Left cardiac atrium (tissue), 4 donors: ENCODE measurements around the gene OVCA2. TPM values are rescaled to one million over a fixed set of nuclear protein-coding genes. Genes with fewer than 3 reads are reported as not detected.
A peak's percentile ranks its signal among the peaks of the same experiment; 100 is the strongest.

Source experiments
- ATAC-seq, 2 donors: fragments of 200-7000 bp; cut with Tn5 transposase; one replicate each; pipeline ENCODE4 v1.9.1; 2020; ENCODE audit warnings: mild to moderate bottlenecking in 2 of 2, moderate library complexity in 2 of 2
- DNase-seq: peaks from one replicate; pipeline ENCODE4 v3.0.0-alpha.2; 2020
- intact Hi-C, 2 donors: fragments of 100-400 bp; cut with DNase I; formaldehyde crosslinking; loops; one replicate each; pipeline versions ENCODE4 v1.14.1 to v1.15.1; 2022 to 2023
- total RNA-seq, 2 donors: library from RNA; stranded (reverse); fragmentation: NEBNext Ultra II Directional; extraction: Animal tissue kit (Norgen Biotek cat#: 25700); gene quantifications; one replicate each; pipeline ENCODE4 v1.2.1, GENCODE V29; 2021
- donor health status: DM: no; HTN: yes; CAD: no.
- donor health status: DM: no; HTN: yes; CAD: no; lungs with severe emphysema.
- donor health status: DM: yes; HTN: yes; CAD: no.
- donor health status: Dilated cardiomyopathy.

The OVCA2 gene
- total RNA-seq, 2 donors from 2014 or later, result 15.4 to 26.5 TPM

DNA sequence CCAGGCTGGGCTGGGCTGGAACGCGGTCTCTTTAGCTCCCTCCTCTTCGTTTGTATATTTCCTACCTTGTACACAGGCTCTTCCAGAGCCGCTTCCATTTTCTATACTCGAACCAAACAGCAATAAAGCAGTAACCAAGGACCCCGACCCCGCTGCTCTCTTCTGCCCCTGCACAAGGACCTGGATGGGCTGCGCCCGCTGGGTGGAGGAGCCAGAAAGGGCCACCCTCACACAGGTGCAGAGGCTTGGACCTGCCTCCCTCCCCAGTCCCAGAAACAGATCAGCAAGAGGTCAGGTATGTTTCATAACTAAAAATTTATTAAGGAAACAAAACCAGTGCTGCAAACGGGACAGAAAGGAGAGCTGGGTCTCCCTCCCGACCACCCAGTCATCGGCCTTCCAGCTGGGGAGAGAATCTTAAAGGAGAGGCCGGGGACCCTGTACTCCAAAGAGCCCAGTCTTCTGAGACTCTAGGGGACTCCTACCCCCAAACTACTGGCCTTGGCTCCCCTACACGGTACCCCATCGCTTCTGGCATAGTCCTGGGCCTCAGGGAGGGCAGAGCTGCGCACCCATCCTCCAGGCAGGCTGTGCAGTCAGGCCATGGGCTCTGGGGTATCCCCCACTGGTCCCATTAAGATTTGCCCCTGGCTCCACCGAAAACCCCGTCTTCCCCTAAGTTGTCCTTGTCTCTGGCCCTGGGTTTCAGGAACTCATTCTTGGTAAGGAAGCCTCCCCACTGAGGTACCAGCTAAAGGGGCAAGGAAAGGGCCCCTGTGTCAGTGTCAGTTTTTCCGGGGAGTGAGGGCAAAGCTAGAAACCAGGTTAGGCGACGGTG lies 17.9 kb downstream of the OVCA2 start:
- no peak for ATAC-seq
- DNase-seq, result no peak
- intact Hi-C loops, result loop anchor here in 1 of 2 donors (5.0 kb wide), 2 partner anchors 33 to 118 kb away; no protein-coding TSS in a partner anchor

- no peak for DNase-seq
- intact Hi-C loops, result loop anchor here in 1 of 2 donors (5.0 kb wide), 1 partner anchor 117 kb away; no protein-coding TSS in a partner anchor
- ATAC-seq, result no peak
Observed at GRCh38 chr17:2060385-2060658, 18.5 kb downstream of the OVCA2 start.

DNA sequence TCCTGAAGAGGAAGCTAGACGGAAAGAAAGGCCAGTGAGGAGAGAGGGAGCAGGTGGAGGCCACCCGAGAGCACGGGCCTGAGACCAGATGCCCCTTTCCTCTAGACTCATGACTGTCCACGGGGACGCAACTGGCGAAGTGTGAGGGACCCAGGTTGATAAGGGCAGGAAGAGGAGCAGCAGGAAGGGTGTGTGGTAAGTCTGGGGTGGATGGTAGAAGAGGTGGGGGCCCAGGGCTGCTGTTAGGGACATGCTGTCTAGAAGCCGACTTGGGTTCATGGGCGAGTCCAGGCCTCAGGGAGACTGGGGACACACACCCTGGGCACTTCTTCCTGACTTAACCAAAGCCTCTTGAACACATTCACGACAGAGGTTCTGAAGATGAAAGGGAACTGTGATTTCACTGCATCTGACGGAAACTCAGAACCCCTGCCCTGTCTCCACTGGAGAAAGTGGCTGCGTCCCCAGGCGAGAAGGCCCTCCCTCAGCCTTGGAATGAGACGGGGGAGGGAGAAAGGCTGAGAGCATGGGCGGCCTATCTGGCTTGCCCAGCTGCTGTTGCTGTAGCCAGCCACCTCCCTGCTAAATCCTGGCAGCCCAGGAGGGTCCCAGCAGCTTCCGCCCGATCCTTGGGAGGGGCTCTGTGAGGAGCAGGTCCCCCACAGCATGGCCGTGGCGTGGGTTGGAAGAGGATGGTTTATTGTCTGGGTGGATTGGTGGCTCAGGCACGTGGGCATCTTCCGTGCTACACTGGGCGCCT lies 19.0 kb downstream of the OVCA2 start:
- ATAC-seq (peak in 1 of 2 donors; percentile 7), DNase-seq (no peak)
- intact Hi-C loops, result loop anchor here in 1 of 2 donors (5.0 kb wide), 1 partner anchor 116 kb away; no protein-coding TSS in a partner anchor

DNA sequence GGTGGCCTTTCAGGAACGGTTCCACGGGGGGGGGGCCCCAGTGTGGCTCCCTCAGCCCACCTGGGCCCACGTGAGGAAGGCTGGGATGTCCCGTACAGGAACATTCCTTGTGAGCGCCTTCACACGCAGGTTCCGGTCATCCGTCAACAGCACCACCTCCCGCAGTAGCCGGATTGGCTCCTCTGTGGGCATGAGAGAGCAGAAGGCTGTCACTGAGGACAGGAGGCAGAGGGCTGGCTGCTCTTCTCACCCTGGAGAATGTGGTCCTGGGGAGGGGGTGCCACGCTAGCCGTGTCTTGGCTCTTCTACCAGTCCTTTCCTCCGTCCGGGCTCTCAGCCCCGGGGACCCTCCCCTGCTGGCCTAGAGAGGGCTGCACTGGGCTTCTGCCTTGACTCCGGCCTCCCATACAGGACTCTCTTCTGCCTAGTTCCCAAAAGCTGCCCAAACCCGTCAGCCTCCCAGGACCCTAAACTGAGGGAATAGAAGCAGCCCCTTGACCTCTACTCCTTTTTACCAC lies 19.7 kb downstream of the OVCA2 start:
- ATAC-seq (no peak), DNase-seq (peak; percentile 33)
- intact Hi-C loops, result loop anchor here in 1 of 2 donors (5.0 kb wide), 1 partner anchor 116 kb away; no protein-coding TSS in a partner anchor

- DNase-seq (no peak), ATAC-seq (no peak)
- intact Hi-C loops, result loop anchor here in 1 of 2 donors (5.0 kb wide), 1 partner anchor 115 kb away; no protein-coding TSS in a partner anchor
Observed at GRCh38 chr17:2062571-2063183, 20.9 kb downstream of the OVCA2 start.

DNA sequence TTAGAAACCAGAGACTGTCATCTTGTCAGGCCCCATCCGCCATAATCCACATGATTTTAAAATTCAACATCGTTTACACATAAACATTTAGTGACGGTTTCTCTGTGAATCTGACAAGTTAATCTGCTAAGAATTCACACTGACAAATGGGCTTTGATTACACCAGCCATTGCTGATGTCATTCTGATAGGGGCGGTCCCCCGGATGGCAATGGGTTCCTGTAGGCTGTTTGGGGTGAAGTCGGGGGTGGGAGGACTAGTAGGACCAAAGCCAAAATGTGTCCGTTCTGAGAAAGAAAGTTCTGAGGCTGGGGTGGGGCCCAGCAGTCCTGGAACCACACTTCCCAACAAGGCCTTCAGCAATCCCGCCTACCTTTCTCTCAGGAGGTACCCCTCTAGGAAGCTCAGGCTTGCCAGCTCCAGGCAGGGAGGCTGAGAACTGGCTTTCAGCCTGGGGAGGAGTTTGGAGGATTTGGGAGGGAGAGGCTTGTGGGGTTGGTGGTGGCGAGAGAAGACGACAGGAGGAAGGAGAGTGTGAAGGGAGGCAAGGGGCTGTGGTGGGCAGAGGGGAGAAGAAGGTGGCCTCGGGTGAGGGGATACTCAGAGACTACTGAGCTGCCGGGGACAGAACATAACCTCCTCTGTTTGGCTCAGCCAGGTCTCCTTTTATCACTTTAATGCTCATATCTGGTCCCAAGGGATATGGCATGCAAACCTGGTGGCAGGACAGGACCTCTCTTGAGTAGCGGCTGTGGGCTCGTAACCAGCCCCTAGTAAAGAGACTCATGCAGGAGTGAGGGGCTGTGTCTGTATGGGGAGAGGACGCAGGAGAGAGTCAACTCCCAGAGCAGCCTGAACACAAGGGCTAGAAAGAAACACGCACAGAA lies 21.7 kb downstream of the OVCA2 start:
- intact Hi-C loops, result loop anchor here in 1 of 2 donors (5.0 kb wide), 1 partner anchor 114 kb away; no protein-coding TSS in a partner anchor
- DNase-seq (peak; percentile 69), ATAC-seq (no peak)

- ATAC-seq (no peak), DNase-seq (no peak)
- intact Hi-C loops, result loop anchor here in 1 of 2 donors (5.0 kb wide), 1 partner anchor 113 kb away; no protein-coding TSS in a partner anchor
Observed at GRCh38 chr17:2064147-2064489, 22.3 kb downstream of the OVCA2 start.

DNA sequence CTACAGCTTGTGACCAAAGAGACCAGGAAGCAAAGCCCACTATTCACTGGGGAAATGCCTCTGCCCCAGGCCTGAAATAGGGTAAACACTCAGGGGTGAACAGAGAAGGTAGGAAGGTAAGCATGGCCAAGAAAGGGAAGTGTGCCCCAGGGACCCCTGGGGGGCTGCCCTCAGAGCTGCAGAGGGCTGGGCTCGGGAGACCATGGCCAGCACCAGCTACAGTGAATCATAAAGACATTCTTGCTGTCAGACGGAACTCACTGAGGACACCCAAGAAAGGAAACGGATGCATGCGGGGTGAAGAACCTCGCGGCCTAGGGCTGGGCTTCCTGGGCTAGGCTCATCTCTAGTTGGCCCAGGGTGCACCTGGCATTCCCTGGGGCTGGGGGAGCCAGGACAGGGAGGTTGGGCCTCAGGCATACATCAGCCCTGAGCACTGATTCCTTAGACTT lies 22.7 kb downstream of the OVCA2 start:
- intact Hi-C loops, result loop anchor here in 1 of 2 donors (5.0 kb wide), 1 partner anchor 113 kb away; no protein-coding TSS in a partner anchor
- DNase-seq, result no peak

DNA sequence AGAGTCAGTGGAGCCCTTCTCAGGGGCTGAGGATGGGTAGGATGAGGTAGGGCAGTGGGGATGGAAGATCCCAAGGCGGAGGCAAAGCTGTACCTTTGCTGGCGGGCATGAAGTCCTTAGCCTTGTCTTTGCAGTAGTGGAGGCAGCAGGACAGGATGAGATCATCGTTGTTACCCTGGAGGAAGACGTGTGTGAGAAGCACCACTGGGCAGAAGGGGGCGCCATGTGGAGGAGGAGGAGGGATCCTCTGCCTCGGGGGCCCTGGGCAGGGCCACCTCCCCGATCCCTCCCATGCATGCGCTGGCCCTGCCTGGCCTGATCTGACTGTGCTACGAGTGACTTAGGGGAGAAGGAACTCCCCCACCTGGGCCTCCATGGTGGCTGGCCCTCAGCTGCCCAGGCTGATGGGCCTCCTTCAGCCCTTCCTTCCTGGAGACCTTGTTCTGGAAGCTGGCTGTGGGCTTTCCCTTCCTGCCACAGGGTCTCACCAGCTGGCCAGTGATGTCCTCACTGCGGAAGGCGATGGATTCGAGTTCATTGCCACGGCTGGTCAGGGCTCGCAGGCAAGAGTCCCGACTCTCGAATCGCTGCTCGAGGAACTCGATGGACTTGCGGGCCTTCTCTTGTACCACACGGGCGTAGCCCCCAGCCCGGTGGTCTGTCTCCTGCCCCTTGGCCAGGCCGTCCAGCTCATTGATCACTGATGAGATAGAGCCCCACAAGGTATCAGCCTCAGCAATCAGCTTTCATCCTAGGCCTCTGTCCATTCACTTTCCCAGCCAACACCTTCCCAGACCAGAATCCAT lies 23.4 kb downstream of the OVCA2 start:
- no peak for DNase-seq
- intact Hi-C loops, result loop anchor here in 1 of 2 donors (5.0 kb wide), 1 partner anchor 112 kb away; no protein-coding TSS in a partner anchor
- ATAC-seq, result peak in 1 of 2 donors; percentile 9

More for the DNA sequence above, 22.7 kb downstream of the OVCA2 start:
- peak in 1 of 2 donors; percentile 2 for ATAC-seq

GRCh38 chr17:2065949-2066400 lies 24.2 kb downstream of the OVCA2 start:
- no peak for DNase-seq
- intact Hi-C loops, result no loop called here
- peak in 1 of 2 donors; percentile 5 for ATAC-seq

- intact Hi-C loops, result no loop called here
- ATAC-seq (no peak), DNase-seq (no peak)
Observed at GRCh38 chr17:2067048-2067561, 25.3 kb downstream of the OVCA2 start.

DNA sequence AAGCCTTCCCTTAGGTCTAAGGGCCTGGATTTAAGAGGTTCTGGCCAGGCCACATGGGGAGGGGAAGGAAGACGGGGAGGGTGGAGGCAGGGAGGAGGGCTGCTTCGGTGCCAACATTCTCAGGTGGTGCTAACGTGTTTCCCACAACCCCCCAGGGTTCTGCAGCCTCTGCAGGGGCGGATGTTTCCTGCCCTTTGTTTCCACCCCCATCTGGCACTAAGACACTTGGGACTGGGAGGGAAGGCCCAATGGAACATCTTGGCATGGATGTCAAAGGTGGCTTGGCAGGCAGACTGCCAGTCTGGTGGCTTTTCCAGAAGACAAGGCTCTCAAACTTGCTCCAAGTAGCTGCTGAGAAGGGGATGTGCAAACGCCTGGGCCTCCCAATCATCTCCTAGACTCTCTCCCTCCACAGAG lies 25.8 kb downstream of the OVCA2 start:
- DNase-seq (peak; percentile 62), ATAC-seq (peak in 1 of 2 donors; percentile 4)
- intact Hi-C loops, result no loop called here

DNA sequence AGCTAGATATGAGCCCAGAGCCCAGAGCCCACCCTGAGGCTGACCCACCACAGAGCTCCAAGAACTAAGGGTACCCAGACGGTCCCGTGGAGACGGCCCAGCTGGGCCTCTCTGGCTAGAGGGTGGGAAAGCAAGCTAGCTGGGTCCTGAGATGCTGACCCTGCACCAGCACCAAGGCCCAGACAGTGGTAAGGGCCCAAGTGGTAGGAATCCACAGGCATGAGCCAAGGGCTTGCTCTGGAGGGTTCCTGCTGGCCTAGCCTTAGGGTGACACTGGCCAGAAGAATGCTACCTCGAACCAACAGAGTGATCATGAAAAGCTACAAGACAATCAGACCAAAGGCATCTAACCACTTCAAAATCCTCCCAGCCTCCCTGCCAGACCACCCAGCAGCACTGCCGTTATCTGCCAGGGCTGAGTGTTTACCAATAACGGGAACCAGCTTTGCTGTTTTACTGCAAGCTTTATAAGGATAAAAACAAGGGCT lies 26.3 kb downstream of the OVCA2 start:
- intact Hi-C loops, result no loop called here
- no peak for DNase-seq
- no peak for ATAC-seq

DNA sequence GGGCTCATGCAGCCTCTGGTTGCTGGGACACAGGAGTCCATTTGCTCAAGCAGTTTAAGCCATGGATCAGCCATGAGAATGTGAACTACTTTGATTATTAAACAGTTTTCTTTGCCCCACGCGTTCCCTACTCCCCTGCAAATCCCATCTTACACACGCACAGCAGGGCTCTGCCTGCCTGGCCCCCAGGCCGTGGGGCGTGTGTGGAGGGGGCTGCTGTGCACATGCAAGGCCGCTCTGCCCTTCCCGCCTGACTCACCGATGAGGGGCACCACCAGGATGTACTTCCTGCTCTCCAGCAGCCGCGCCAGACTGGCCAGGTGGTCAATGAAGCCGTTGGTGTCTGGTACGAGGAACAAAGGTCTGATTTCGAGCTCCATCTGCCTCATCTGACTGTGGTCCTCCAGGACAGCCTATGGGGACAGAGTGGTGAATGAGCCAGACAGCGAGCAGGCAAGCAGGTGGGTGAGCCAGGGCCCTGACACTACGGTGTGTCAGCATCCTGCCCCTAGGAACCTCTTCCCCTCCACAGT lies 26.8 kb downstream of the OVCA2 start:
- no peak for ATAC-seq
- intact Hi-C loops, result no loop called here
- no peak for DNase-seq

GRCh38 chr17:2070241-2071023 lies 28.6 kb downstream of the OVCA2 start:
- no peak for ATAC-seq
- no peak for DNase-seq
- intact Hi-C loops, result no loop called here

GRCh38 chr17:2071024-2071385 lies 29.2 kb downstream of the OVCA2 start:
- ATAC-seq (no peak), DNase-seq (no peak)
- intact Hi-C loops, result no loop called here
